Cortex of kidney (tissue), 1 donor: ENCODE data around the gene PPP2R2D.

Experiments
- DNase-seq: peaks from one replicate; lab custom pipeline; 2025; lab: John Stamatoyannopoulos, UW

PPP2R2D gene

GRCh38 chr10:131900350-131901152 is at the start of gene PPP2R2D:
PPP2R2D (plus strand) TSS chr10:131901008; CDS start chr10:131901149, 141 bp downstream.
- no peak for DNase-seq

GRCh38 chr10:131851346-131851745 is 49.5 kb upstream of the PPP2R2D start:
- no peak for DNase-seq

GRCh38 chr10:131852176-131852822 is 48.5 kb upstream of the PPP2R2D start:
- no peak for DNase-seq

- no peak for DNase-seq
Observed at GRCh38 chr10:131852823-131853609, 47.8 kb upstream of the PPP2R2D start.

- DNase-seq, result no peak
Observed at GRCh38 chr10:131853610-131853964, 47.2 kb upstream of the PPP2R2D start.

GRCh38 chr10:131854579-131855335 is 46.1 kb upstream of the PPP2R2D start:
- no peak for DNase-seq

- no peak for DNase-seq
Observed at GRCh38 chr10:131855461-131856401, 45.1 kb upstream of the PPP2R2D start.

GRCh38 chr10:131856441-131857094 is 44.2 kb upstream of the PPP2R2D start:
- no peak for DNase-seq

- DNase-seq, result no peak
Observed at GRCh38 chr10:131857156-131858117, 43.4 kb upstream of the PPP2R2D start.

- no peak for DNase-seq
Observed at GRCh38 chr10:131858118-131858515, 42.7 kb upstream of the PPP2R2D start.

- no peak for DNase-seq
Observed at GRCh38 chr10:131858583-131859340, 42.0 kb upstream of the PPP2R2D start.

- no peak for DNase-seq
Observed at GRCh38 chr10:131859341-131860020, 41.3 kb upstream of the PPP2R2D start.

GRCh38 chr10:131860311-131860710 is 40.5 kb upstream of the PPP2R2D start:
- DNase-seq, result no peak

GRCh38 chr10:131860806-131861440 is 39.9 kb upstream of the PPP2R2D start:
- DNase-seq, result no peak

GRCh38 chr10:131862548-131862947 is 38.3 kb upstream of the PPP2R2D start:
- DNase-seq, result no peak

- no peak for DNase-seq
Observed at GRCh38 chr10:131865223-131865917, 35.4 kb upstream of the PPP2R2D start.

GRCh38 chr10:131866673-131867072 is 34.1 kb upstream of the PPP2R2D start:
- no peak for DNase-seq
